ENCODE data around the gene EEF2K.
"Not testable (repeated sequence)": the region's sequence is repeated elsewhere in the genome, so short reads cannot be mapped to it uniquely, and the experiment has no call there.

EEF2K gene

DNA sequence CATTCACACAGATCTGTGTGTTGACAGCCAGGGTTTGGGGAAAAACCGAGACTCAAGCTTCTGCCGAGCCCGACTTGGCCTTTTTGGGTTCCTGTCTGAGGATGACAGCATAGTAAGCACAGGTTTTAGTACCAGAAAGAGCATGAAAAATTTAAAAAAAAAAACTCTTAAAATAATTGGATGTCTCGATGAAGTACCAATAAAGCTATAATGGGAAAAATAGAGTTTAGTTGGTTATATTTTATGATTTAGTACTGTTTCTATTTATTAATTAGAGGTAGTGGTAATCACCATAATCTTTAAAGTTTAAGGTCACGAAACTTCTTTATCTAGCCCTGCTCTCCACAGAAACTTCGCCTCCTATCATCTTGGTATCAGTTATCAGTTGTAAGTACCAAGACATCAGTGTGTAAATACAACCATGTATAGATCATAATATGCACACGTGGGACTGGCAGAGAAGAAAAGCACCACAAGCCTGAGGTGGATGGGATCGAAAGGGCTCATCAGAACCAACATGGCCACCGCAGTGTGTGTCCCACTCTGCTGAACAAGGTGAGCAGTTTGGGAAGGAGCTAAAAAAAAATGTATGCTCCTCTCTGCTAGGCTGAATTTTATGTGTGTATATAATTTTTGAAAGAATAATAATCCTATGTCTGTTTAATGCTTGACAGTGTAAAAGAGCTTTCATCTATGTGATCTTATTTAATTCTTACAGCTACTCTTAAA is 14.4 kb upstream of the EEF2K start:
- H3K27me3 ChIP-seq (ENCODE audit: control insufficient read depth, insufficient read depth, low read length) = no peaks in the 10 kb centered on the region
- H3K4me3 ChIP-seq (ENCODE audit: low read length) = peak overlapping the region; percentile 48
- H3K9me3 ChIP-seq (ENCODE audit: control insufficient read depth, low read length) = no peaks in the 10 kb centered on the region
- peaks cover 45% of the 10 kb centered on the region for H3K4me1 ChIP-seq (ENCODE audit: control insufficient read depth, insufficient read depth, low read length)
- peak overlapping the region; percentile 81 for H3K9ac ChIP-seq (ENCODE audit: low read length)
- no peaks in the 10 kb centered on the region for H3K36me3 ChIP-seq (ENCODE audit: control insufficient read depth, insufficient read depth, low read length)

DNA sequence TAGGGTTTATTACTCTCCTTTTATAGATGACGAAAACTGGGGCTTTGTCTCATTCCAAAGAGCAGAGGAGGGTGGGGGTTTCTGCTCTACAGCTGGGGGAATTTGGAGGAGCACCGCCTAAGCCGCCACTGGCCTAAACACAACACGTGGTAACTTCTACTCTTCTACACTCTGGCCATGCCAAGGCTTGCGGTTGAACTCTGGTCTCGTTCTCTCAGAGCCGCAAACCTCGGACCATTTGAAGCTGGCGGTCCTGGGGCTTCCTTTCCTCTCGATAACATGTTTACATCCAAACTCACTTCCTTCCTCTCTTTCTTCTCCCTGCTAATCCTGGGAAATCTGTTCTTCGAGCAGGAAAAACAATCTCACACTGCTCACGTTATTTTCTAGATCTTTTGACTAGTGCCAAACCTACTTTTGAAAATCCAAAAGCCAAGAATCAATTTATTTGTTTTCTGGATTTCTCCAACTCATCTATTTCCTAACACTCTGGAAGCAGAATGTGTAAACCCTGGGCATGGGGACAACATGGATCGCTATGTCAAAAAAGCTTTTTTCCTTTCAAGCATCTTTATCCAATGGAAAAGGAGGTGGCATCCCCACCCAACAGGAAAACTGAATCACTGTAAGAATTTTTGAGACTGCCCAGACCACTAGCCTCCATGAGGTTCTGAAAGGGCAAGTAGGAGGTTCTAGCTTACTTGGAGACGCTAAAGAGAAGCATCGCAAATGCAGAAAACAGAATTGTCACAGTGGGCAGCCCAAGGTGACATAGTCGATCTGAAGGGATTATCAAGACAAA is 13.6 kb upstream of the EEF2K start:
- peak overlapping the region; percentile 48 for H3K4me3 ChIP-seq (ENCODE audit: low read length)
- no peaks in the 10 kb centered on the region for H3K27me3 ChIP-seq (ENCODE audit: control insufficient read depth, insufficient read depth, low read length)
- H3K9ac ChIP-seq (ENCODE audit: low read length) = peak overlapping the region; percentile 81
- H3K4me1 ChIP-seq (ENCODE audit: control insufficient read depth, insufficient read depth, low read length) = peaks cover 45% of the 10 kb centered on the region
- H3K36me3 ChIP-seq (ENCODE audit: control insufficient read depth, insufficient read depth, low read length) = no peaks in the 10 kb centered on the region
- H3K9me3 ChIP-seq (ENCODE audit: control insufficient read depth, low read length) = no peaks in the 10 kb centered on the region

DNA sequence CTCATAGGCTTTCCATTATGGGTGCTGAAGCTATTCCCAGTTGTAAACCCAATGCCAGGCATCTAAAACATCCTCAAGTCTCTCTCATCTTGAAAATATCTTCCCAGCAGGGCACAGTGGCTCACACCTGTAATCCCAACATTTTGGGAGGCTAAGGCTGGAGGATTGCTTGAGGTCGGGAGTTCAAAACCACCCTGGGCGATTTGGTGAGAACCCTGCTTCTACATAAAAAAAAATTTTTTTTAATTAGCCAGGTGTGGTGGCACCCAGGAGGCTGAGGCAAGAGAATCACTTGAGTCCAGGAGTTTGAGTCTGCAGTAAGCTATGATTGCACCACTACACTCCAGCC is 13.0 kb upstream of the EEF2K start:
- Histone ChIP-seq H3K4me3 (ENCODE audit: low read length) (no peak overlapping the region), H3K4me1 (ENCODE audit: control insufficient read depth, insufficient read depth, low read length) (peaks cover 45% of the 10 kb centered on the region), H3K36me3 (ENCODE audit: control insufficient read depth, insufficient read depth, low read length) (no peaks in the 10 kb centered on the region), H3K27me3 (ENCODE audit: control insufficient read depth, insufficient read depth, low read length) (no peaks in the 10 kb centered on the region), H3K9ac (ENCODE audit: low read length) (no peak overlapping the region), H3K9me3 (ENCODE audit: control insufficient read depth, low read length) (no peaks in the 10 kb centered on the region)

DNA sequence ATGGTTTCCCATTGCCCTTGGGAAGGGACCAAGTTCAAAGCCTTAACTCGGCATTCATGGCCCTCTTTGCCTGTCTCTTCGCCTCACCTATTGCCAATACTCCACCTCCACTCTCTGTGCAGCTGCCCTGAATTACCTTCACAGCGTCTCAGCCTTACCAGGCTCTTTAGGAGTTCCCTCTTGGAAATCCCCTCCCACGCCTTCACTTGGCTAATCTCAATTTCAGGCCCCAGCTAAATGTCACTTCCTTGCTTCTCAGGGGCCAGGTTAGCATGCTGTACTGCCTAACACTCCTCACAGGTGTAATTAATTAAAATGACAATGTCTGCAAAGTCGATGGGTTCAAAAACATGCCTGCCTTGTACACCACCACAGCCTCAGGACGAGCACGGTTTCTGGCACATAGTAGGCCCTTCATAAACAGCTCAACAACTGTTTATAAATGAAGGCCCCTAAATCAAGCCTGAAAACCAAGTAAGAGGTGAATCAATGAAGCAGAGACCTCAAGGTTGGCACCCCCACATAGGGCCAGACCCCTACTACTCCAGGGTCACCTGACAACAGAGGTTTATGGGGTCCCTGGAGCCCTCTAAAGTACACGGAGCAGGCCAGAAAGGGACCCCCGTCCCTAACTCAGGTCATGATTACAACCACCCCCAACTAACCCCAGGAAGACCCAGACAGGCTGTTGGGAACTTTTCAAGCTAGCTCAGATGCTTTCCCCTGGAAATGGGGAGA is 11.2 kb upstream of the EEF2K start:
- Histone ChIP-seq H3K9ac (ENCODE audit: low read length) (no peak overlapping the region), H3K4me1 (ENCODE audit: control insufficient read depth, insufficient read depth, low read length) (peaks cover 40% of the 10 kb centered on the region)

DNA sequence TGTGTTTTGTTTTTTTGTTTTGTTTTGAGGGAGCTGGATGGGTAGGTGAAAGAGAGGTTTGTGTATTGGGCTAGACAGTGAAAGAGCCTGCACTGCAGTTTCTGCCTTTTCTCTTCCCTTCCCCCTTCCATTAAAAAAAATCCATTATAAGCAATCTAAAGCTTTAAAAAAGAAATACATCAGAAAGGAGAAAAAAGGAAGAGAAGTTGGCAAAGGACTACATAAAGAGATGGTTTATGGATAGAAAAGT is 10.7 kb upstream of the EEF2K start:
- H3K27me3 ChIP-seq (ENCODE audit: control insufficient read depth, insufficient read depth, low read length) = no peaks in the 10 kb centered on the region
- H3K36me3 ChIP-seq (ENCODE audit: control insufficient read depth, insufficient read depth, low read length) = no peaks in the 10 kb centered on the region
- H3K4me1 ChIP-seq (ENCODE audit: control insufficient read depth, insufficient read depth, low read length) = peaks cover 40% of the 10 kb centered on the region
- H3K9ac ChIP-seq (ENCODE audit: low read length) = peak overlapping the region; percentile 49
- H3K4me3 ChIP-seq (ENCODE audit: low read length) = peak overlapping the region; percentile 22
- no peaks in the 10 kb centered on the region for H3K9me3 ChIP-seq (ENCODE audit: control insufficient read depth, low read length)

More for the DNA sequence above, 11.2 kb upstream of the EEF2K start:
- H3K4me3 ChIP-seq (ENCODE audit: low read length) = no peak overlapping the region
- H3K27me3 ChIP-seq (ENCODE audit: control insufficient read depth, insufficient read depth, low read length) = no peaks in the 10 kb centered on the region
- no peaks in the 10 kb centered on the region for H3K36me3 ChIP-seq (ENCODE audit: control insufficient read depth, insufficient read depth, low read length)
- no peaks in the 10 kb centered on the region for H3K9me3 ChIP-seq (ENCODE audit: control insufficient read depth, low read length)

DNA sequence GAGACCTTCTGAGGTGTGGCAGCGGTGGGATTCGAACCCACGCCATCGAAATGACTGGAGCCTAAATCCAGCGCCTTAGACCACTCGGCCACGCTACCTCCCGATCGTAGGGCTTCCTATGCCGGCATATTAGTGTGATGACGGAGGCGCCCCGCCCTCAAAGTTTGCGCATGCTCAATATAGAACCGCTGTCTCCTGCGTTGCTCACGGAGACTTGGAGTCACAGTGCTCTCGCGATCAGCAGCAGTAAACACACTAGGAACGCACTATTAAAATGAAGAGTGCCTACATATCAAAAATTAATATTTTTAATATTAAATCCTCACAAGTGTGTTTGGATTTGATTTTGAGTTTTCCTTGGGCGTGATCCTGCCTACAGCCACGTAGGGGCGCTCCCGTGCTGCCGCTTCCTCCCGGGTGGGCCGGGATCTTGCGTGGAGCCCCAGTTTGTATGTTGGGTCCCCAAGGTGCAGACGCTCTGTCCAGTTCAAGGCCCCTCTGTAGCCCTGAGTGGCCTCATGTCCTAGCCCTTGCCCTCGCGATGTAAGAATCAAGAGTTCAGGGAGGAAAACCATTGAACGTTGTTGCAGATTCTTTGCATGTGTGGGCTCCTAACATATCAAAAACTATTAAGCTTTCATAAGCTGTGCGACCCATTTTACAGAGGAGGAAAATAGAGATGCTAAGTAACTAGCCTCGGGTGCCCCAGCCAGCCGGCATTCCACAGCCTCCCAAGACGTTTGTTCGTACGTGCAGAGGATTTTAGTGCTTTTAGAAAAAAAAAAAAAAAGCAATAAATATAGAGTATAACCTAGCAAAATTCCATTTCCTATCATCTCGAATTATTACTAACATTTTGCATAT is 10.2 kb upstream of the EEF2K start:
- H3K9ac ChIP-seq (ENCODE audit: low read length) = peak overlapping the region; percentile 49
- no peaks in the 10 kb centered on the region for H3K36me3 ChIP-seq (ENCODE audit: control insufficient read depth, insufficient read depth, low read length)
- H3K27me3 ChIP-seq (ENCODE audit: control insufficient read depth, insufficient read depth, low read length) = no peaks in the 10 kb centered on the region
- H3K4me1 ChIP-seq (ENCODE audit: control insufficient read depth, insufficient read depth, low read length) = peaks cover 40% of the 10 kb centered on the region
- H3K4me3 ChIP-seq (ENCODE audit: low read length) = peak overlapping the region; percentile 22
- H3K9me3 ChIP-seq (ENCODE audit: control insufficient read depth, low read length) = no peaks in the 10 kb centered on the region

DNA sequence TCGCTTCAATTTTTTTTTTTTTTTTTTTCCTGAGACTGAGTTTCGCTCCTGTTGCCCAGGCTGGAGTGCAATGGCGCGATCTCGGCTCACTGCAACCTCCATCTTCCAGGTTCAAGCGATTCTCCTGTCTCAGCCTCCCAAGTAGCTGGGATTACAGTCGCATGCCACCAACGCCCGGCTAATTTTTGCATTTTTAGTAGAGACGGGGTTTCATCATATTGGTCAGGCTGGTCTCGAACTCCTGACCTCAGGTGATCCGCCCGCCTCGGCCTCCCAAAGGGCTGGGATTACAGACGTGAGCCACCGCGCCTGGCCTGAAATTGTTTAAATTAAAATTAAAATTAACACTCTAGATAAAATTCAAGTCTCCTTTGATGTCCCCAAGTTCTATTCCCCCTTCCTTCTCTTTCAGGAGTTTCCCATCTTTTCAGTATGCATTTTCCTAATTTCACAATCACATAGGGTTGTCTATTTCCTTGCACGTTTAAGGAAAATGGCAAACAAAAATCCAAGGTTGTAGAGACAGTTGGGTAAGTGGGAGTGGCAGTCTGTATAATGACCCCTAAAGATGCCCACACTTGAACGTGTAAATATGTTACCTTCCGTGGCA is 9.4 kb upstream of the EEF2K start:
- Histone ChIP-seq H3K4me1 (ENCODE audit: control insufficient read depth, insufficient read depth, low read length) (peaks cover 37% of the 10 kb centered on the region), H3K4me3 (ENCODE audit: low read length) (peak overlapping the region; percentile 22)
- not testable (repeated sequence) for H3K9me3 ChIP-seq (ENCODE audit: control insufficient read depth, low read length); H3K9ac ChIP-seq (ENCODE audit: low read length); H3K27me3 ChIP-seq (ENCODE audit: control insufficient read depth, insufficient read depth, low read length); H3K36me3 ChIP-seq (ENCODE audit: control insufficient read depth, insufficient read depth, low read length)

DNA sequence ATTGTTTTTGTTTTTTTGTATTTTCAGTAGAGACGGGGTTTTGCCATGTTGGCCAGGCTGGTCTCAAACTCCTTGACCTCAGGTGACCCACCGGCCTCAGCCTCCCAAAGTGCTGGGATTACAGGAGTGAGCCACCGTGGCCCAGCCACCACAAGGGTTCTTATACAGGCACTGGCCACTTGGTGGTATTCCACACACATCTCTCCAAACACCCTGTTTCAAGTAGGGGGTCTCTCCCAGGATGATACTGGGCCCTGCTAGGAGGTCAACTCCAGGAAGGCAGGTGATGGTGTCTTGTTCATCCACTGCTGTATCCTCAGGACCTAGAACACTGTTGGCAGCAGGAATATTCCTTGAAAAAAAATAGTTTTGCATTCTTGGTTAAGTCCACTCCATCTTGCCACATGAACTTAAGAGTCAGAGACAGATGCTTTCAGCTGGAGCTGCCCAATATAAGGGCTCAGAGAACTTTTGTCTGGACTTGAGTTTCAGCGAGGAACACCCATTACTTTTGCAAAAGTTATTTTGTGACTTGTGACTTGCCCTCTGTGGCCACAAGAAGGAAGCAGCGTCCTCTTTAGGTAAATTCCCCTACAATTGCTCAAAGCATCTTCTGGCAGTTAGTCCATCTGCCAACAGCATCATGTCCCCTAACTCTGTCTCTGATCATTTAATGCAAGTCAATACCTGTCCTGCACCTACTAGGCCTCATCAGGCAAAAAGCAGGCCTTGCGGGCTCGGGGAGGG is 7.4 kb upstream of the EEF2K start:
- Histone ChIP-seq H3K9me3 (ENCODE audit: control insufficient read depth, low read length) (no peaks in the 10 kb centered on the region), H3K9ac (ENCODE audit: low read length) (peak overlapping the region; percentile 44), H3K36me3 (ENCODE audit: control insufficient read depth, insufficient read depth, low read length) (no peaks in the 10 kb centered on the region), H3K4me3 (ENCODE audit: low read length) (no peak overlapping the region), H3K27me3 (ENCODE audit: control insufficient read depth, insufficient read depth, low read length) (no peaks in the 10 kb centered on the region), H3K4me1 (ENCODE audit: control insufficient read depth, insufficient read depth, low read length) (peaks cover 23% of the 10 kb centered on the region)

DNA sequence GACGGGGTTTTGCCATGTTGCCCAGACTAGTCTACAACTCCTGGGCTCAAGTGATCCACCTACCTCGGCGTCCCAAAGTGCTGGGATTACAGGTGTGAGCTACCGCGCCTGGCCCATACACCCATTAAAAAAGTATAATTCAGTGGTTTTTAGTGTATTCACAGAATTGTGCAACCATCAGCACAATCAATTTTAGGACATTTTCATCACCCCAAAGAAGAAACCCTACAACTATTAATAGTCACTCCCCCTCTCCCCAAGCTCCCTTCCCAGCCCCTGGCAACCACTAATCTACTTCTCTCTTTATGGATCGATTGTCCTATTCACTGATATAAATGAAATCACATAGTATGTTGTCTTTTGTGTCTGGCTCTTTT is 3.8 kb upstream of the EEF2K start:
- Histone ChIP-seq H3K9ac (ENCODE audit: low read length) (no peak overlapping the region), H3K4me1 (ENCODE audit: control insufficient read depth, insufficient read depth, low read length) (peaks cover 14% of the 10 kb centered on the region), H3K9me3 (ENCODE audit: control insufficient read depth, low read length) (no peaks in the 10 kb centered on the region), H3K36me3 (ENCODE audit: control insufficient read depth, insufficient read depth, low read length) (no peaks in the 10 kb centered on the region), H3K27me3 (ENCODE audit: control insufficient read depth, insufficient read depth, low read length) (no peaks in the 10 kb centered on the region), H3K4me3 (ENCODE audit: low read length) (no peak overlapping the region)

DNA sequence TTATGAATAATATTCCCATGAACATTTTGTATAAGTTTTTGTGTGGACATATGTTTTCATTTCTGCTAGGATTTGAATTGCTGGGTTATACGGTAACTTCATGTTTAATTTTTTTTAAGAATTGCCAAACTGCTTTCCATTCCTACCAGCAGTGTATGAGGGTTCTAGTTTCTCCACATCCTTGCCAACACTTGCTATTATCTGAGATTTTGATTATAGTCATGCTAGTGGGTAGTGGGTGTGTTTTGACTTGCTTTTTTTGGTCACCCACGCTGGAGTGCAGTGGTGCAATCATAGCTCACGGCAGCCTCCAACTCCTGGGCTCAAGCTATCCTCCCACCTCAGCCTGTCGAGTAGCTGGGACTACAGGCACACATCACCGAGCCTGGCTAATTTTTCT is 3.0 kb upstream of the EEF2K start:
- no peak overlapping the region for H3K4me3 ChIP-seq (ENCODE audit: low read length)
- H3K36me3 ChIP-seq (ENCODE audit: control insufficient read depth, insufficient read depth, low read length) = no peaks in the 10 kb centered on the region
- H3K9ac ChIP-seq (ENCODE audit: low read length) = no peak overlapping the region
- H3K27me3 ChIP-seq (ENCODE audit: control insufficient read depth, insufficient read depth, low read length) = no peaks in the 10 kb centered on the region
- H3K9me3 ChIP-seq (ENCODE audit: control insufficient read depth, low read length) = no peaks in the 10 kb centered on the region
- H3K4me1 ChIP-seq (ENCODE audit: control insufficient read depth, insufficient read depth, low read length) = peaks cover 22% of the 10 kb centered on the region

DNA sequence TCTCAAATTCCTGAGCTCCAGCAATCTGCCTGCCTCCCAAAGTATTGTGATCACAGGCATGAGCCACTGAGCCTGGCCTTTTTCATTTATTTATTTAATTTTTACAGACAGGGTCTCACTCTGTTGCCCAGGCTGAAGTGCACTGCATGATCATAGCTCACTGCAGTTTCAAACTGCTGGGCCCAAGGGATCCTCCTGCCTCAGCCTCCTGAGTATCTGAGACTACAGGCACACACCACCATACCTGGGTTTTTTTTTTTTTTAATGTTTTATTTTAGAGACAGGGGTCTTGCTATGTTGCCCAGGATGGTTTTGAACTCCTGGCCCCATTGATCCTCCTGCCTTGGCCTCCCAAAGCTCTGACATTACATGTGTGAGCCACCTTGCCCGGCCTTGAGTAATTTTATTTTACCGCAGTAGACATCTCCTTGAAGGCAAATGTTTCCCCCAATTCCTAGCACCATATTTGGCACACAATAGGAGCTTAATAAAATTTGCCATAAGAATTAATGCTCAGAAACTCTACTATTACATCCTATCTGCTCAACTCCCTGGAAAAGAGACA is 1.9 kb upstream of the EEF2K start:
- Histone ChIP-seq H3K4me1 (ENCODE audit: control insufficient read depth, insufficient read depth, low read length) (peaks cover 20% of the 10 kb centered on the region), H3K27me3 (ENCODE audit: control insufficient read depth, insufficient read depth, low read length) (no peaks in the 10 kb centered on the region), H3K9me3 (ENCODE audit: control insufficient read depth, low read length) (no peaks in the 10 kb centered on the region), H3K9ac (ENCODE audit: low read length) (no peak overlapping the region), H3K36me3 (ENCODE audit: control insufficient read depth, insufficient read depth, low read length) (no peaks in the 10 kb centered on the region), H3K4me3 (ENCODE audit: low read length) (no peak overlapping the region)

Measured in mucosa of stomach (tissue), 1 donor.